ENCODE measurements around the gene DOCK7. TPM values are rescaled to one million over a fixed set of nuclear protein-coding genes. Genes with fewer than 3 reads are reported as not detected.

The DOCK7 gene
- total and polyA plus RNA-seq, 2 experiments from 2014 or later = 41.5 to 83.8 TPM

GRCh38 chr1:62437273-62437940 lies 250.8 kb downstream of the DOCK7 start:
- H3K4me2 ChIP-seq (ENCODE audit: unreplicated experiment) = peak overlapping the region; percentile 83
- H3K27ac ChIP-seq = peak overlapping the region; percentile 98
- TF ChIP-seq EZH2phosphoT487 (IDR thresholded peaks at IDR 0.05; ENCODE audit: insufficient read depth, low read depth) (no peak), EZH2 (IDR thresholded peaks at IDR 0.05; ENCODE audit: insufficient read depth, poor library complexity, severe bottlenecking) (no peak)
- 0 to 2% methylated on average over 50 of the region's 68 CpGs for WGBS, 2 experiments (ENCODE audit: low coverage in 1 of 2, low lambda C conversion rate in 2 of 2, missing lambda C conversion rate in 2 of 2)
- H3K36me3 ChIP-seq (ENCODE audit: low read depth) = peaks cover 8% of the 10 kb centered on the region; the same call in 1 of the 2 replicates
- no peaks in the 10 kb centered on the region for H3K9me2 ChIP-seq (ENCODE audit: insufficient read depth)
- no peaks in the 10 kb centered on the region for H4K20me1 ChIP-seq (ENCODE audit: insufficient read depth)
- no peaks in the 10 kb centered on the region for H3K9me3 ChIP-seq (ENCODE audit: low read depth)
- H2AFZ ChIP-seq = peak overlapping the region; percentile 86
- peaks cover 53% of the 10 kb centered on the region for H3K79me2 ChIP-seq (ENCODE audit: insufficient read depth)
- peak overlapping the region; percentile 85 for H3K4me3 ChIP-seq
- H3K4me1 ChIP-seq (ENCODE audit: insufficient read depth) = peaks cover 16% of the 10 kb centered on the region
- peaks cover 10% of the 10 kb centered on the region for H3F3A ChIP-seq (ENCODE audit: insufficient read depth)
- in situ Hi-C loops (cut with MboI) = no loop called here
- peak; percentile 54 for DNase-seq
- no peaks in the 10 kb centered on the region for H3K27me3 ChIP-seq (replicated peaks; ENCODE audit: insufficient read depth)
- peak overlapping the region; percentile 98 for H3K9ac ChIP-seq

- H3F3A ChIP-seq (ENCODE audit: insufficient read depth) = peaks cover 10% of the 10 kb centered on the region
- no peaks in the 10 kb centered on the region for H3K27me3 ChIP-seq (replicated peaks; ENCODE audit: insufficient read depth)
- peak within 1 kb of the TSS; percentile 85 for H3K4me2 ChIP-seq (ENCODE audit: unreplicated experiment)
- TF ChIP-seq EZH2 (IDR thresholded peaks at IDR 0.05; ENCODE audit: insufficient read depth, poor library complexity, severe bottlenecking) (no peak), EZH2phosphoT487 (IDR thresholded peaks at IDR 0.05; ENCODE audit: insufficient read depth, low read depth) (no peak)
- H4K20me1 ChIP-seq (ENCODE audit: insufficient read depth) = no peaks in the 10 kb centered on the region
- peaks cover 16% of the 10 kb centered on the region for H3K4me1 ChIP-seq (ENCODE audit: insufficient read depth)
- 0 to 1% methylated on average over 73 to 75 of the region's 76 CpGs for WGBS, 2 experiments (ENCODE audit: low coverage in 1 of 2, low lambda C conversion rate in 2 of 2, missing lambda C conversion rate in 2 of 2)
- H2AFZ ChIP-seq = peak within 1 kb of the TSS; percentile 86
- peaks cover 45% of the 10 kb centered on the region for H3K79me2 ChIP-seq (ENCODE audit: insufficient read depth)
- H3K27ac ChIP-seq = peak within 1 kb of the TSS; percentile 98
- H3K36me3 ChIP-seq (ENCODE audit: low read depth) = 0 out of 2 replicates have a peak, but pooled peaks cover under 1% of the 10 kb centered on the region
- peak within 1 kb of the TSS; percentile 85 for H3K4me3 ChIP-seq
- H3K9me2 ChIP-seq (ENCODE audit: insufficient read depth) = no peaks in the 10 kb centered on the region
- in situ Hi-C loops (cut with MboI) = no loop called here
- no peaks in the 10 kb centered on the region for H3K9me3 ChIP-seq (ENCODE audit: low read depth)
- DNase-seq = peak; percentile 99
- peak within 1 kb of the TSS; percentile 98 for H3K9ac ChIP-seq
Observed at GRCh38 chr1:62436466-62437272, 251.5 kb downstream of the DOCK7 start, which contains the start of gene USP1. TSS of gene USP1 (plus strand) at chr1:62437049. CDS start at chr1:62439868, 2,819 bp downstream.

- WGBS, 2 experiments (ENCODE audit: low coverage in 1 of 2, low lambda C conversion rate in 2 of 2, missing lambda C conversion rate in 2 of 2) = 1 to 2% methylated on average over 34 to 45 of the region's 45 CpGs
- Histone ChIP-seq H3K36me3 (ENCODE audit: low read depth) (no peaks in the 10 kb centered on the region), H3K4me1 (ENCODE audit: insufficient read depth) (peaks cover 16% of the 10 kb centered on the region), H2AFZ (peak overlapping the region; percentile 86), H3K4me3 (peak overlapping the region; percentile 85), H3K9me2 (ENCODE audit: insufficient read depth) (no peaks in the 10 kb centered on the region), H3K9ac (peak overlapping the region; percentile 98), H3F3A (ENCODE audit: insufficient read depth) (peaks cover 10% of the 10 kb centered on the region), H3K9me3 (ENCODE audit: low read depth) (no peaks in the 10 kb centered on the region), H4K20me1 (ENCODE audit: insufficient read depth) (no peaks in the 10 kb centered on the region), H3K79me2 (ENCODE audit: insufficient read depth) (peaks cover 39% of the 10 kb centered on the region), H3K27me3 (replicated peaks; ENCODE audit: insufficient read depth) (no peaks in the 10 kb centered on the region), H3K27ac (peak overlapping the region; percentile 98), H3K4me2 (ENCODE audit: unreplicated experiment) (peak overlapping the region; percentile 85)
- in situ Hi-C loops (cut with MboI) = no loop called here
- peak; percentile 99 for DNase-seq
- TF ChIP-seq EZH2 (IDR thresholded peaks at IDR 0.05; ENCODE audit: insufficient read depth, poor library complexity, severe bottlenecking) (no peak), EZH2phosphoT487 (IDR thresholded peaks at IDR 0.05; ENCODE audit: insufficient read depth, low read depth) (no peak)
Observed at GRCh38 chr1:62436039-62436465, 252.1 kb downstream of the DOCK7 start.

GRCh38 chr1:62435231-62436038 lies 252.8 kb downstream of the DOCK7 start:
- Histone ChIP-seq H3K27me3 (replicated peaks; ENCODE audit: insufficient read depth) (no peaks in the 10 kb centered on the region), H3K4me2 (ENCODE audit: unreplicated experiment) (peak overlapping the region; percentile 85), H3F3A (ENCODE audit: insufficient read depth) (peaks cover 10% of the 10 kb centered on the region), H3K4me3 (peak overlapping the region; percentile 85), H2AFZ (peak overlapping the region; percentile 86), H3K9me3 (ENCODE audit: low read depth) (no peaks in the 10 kb centered on the region), H3K9me2 (ENCODE audit: insufficient read depth) (no peaks in the 10 kb centered on the region), H4K20me1 (ENCODE audit: insufficient read depth) (no peaks in the 10 kb centered on the region), H3K79me2 (ENCODE audit: insufficient read depth) (peaks cover 33% of the 10 kb centered on the region), H3K9ac (peak overlapping the region; percentile 98), H3K36me3 (ENCODE audit: low read depth) (no peaks in the 10 kb centered on the region), H3K4me1 (ENCODE audit: insufficient read depth) (peaks cover 11% of the 10 kb centered on the region), H3K27ac (peak overlapping the region; percentile 98)
- no peak for TF ChIP-seq EZH2phosphoT487 (IDR thresholded peaks at IDR 0.05; ENCODE audit: insufficient read depth, low read depth)
- no peak for TF ChIP-seq EZH2 (IDR thresholded peaks at IDR 0.05; ENCODE audit: insufficient read depth, poor library complexity, severe bottlenecking)
- 45 to 52% methylated on average over 26 to 31 of the region's 31 CpGs for WGBS, 2 experiments (ENCODE audit: low coverage in 1 of 2, low lambda C conversion rate in 2 of 2, missing lambda C conversion rate in 2 of 2)
- DNase-seq = peak; percentile 80
- in situ Hi-C loops (cut with MboI) = no loop called here

Data from GM23248 (cell line).